Naive thymus-derived CD4-positive, alpha-beta T cell (primary cell): ENCODE measurements around the gene GSG1L. TPM values are rescaled to one million over a fixed set of nuclear protein-coding genes. Genes with fewer than 3 reads are reported as not detected.

ENCODE experiments used
- ATAC-seq: fragments of 150-1000 bp; cut with Tn5 transposase; 2 replicates; pipeline ENCODE4 v1.10.0; 2021; ENCODE audit warnings: mild to moderate bottlenecking, moderate library complexity
- CTCF ChIA-PET: fragments of 350-600 bp; sonication (Branson Sonifier 250); formaldehyde crosslinking; loops from one replicate; lab custom pipeline; 2021; ENCODE audit warnings: antibody characterized with exemption; lab: Charles Lee
- POLR2A ChIA-PET: fragments of 350-600 bp; sonication (Branson Sonifier 250); formaldehyde crosslinking; loops from one replicate; lab custom pipeline; 2021; ENCODE audit warnings: antibody characterized with exemption, inconsistent platforms; lab: Charles Lee
- DNase-seq, 9 donors: peaks; one replicate each; pipeline versions ENCODE4 v3.0.0 to v3.0.0-alpha.2; 2020 to 2022; ENCODE audit warnings: mixed read lengths in 1 of 9
- H3K27ac ChIP-seq: one replicate; pipeline ENCODE4 v1.7.0; 2013; ENCODE audit warnings: mild to moderate bottlenecking, low read depth, low read length, moderate library complexity
- H3K27me3 ChIP-seq, 2 donors: one replicate each; pipeline ENCODE4 v1.7.0; 2013; ENCODE audit warnings: low read length in 2 of 2, mild to moderate bottlenecking in 2 of 2, moderate library complexity in 2 of 2; ENCODE audit not compliant: control insufficient read depth in 2 of 2, insufficient read depth in 2 of 2
- H3K36me3 ChIP-seq, 3 experiments: 1 replicate in 2 of 3; 2 replicates in 1 of 3; pipeline ENCODE4 v1.7.0; 2013; ENCODE audit warnings: low read length in 3 of 3, mild to moderate bottlenecking in 3 of 3, moderate library complexity in 1 of 3; ENCODE audit not compliant: insufficient read depth in 3 of 3, control insufficient read depth in 2 of 3
- H3K4me1 ChIP-seq, 2 donors: one replicate each; pipeline ENCODE4 v1.7.0; 2013; ENCODE audit warnings: low read length in 2 of 2, mild to moderate bottlenecking in 2 of 2, moderate library complexity in 1 of 2; ENCODE audit not compliant: control insufficient read depth in 2 of 2, insufficient read depth in 2 of 2
- H3K4me3 ChIP-seq: 2 replicates; pipeline ENCODE4 v1.7.0; 2013; ENCODE audit warnings: mild to moderate bottlenecking, low read length
- H3K9me3 ChIP-seq, 3 experiments: 1 replicate in 2 of 3; 2 replicates in 1 of 3; pipeline ENCODE4 v1.7.0; 2013; ENCODE audit warnings: low read length in 3 of 3; ENCODE audit not compliant: control insufficient read depth in 2 of 3
- H3K27ac Mint-ChIP-seq, 9 donors: one replicate each; pipeline ENCODE4 v1.8.0; 2020 to 2022; ENCODE audit warnings: mixed read lengths in 9 of 9, mild to moderate bottlenecking in 8 of 9, moderate library complexity in 5 of 9, inconsistent platforms in 2 of 9
- H3K27me3 Mint-ChIP-seq, 5 donors: one replicate each; pipeline ENCODE4 v1.8.0; 2021 to 2022; ENCODE audit warnings: mixed read lengths in 5 of 5, mild to moderate bottlenecking in 1 of 5
- H3K36me3 Mint-ChIP-seq, 5 donors: one replicate each; pipeline ENCODE4 v1.8.0; 2020 to 2022; ENCODE audit warnings: mixed read lengths in 5 of 5, mild to moderate bottlenecking in 3 of 5, inconsistent platforms in 1 of 5
- H3K4me1 Mint-ChIP-seq, 7 donors: one replicate each; pipeline ENCODE4 v1.8.0; 2020 to 2022; ENCODE audit warnings: mixed read lengths in 7 of 7, mild to moderate bottlenecking in 3 of 7, inconsistent platforms in 1 of 7
- H3K4me3 Mint-ChIP-seq, 10 donors: one replicate each; pipeline ENCODE4 v1.8.0; 2020 to 2022; ENCODE audit warnings: mild to moderate bottlenecking in 10 of 10, mixed read lengths in 10 of 10, moderate library complexity in 6 of 10, inconsistent platforms in 2 of 10
- H3K9me3 Mint-ChIP-seq, 11 donors: one replicate each; pipeline ENCODE4 v1.8.0; 2020 to 2022; ENCODE audit warnings: mixed read lengths in 11 of 11, mild to moderate bottlenecking in 4 of 11, inconsistent platforms in 1 of 11, moderate library complexity in 1 of 11
- intact Hi-C, 2 donors: fragments of 100-400 bp; cut with micrococcal nuclease; formaldehyde crosslinking; loops; one replicate each; pipeline ENCODE4 v1.15.1; 2023
- polyA plus RNA-seq, 2 donors: library from polyadenylated mRNA; unstranded; fragments of 300-500 nt; fragmentation: Illumina TruSeq; gene quantifications; one replicate each; pipeline ENCODE4 v1.2.3, GENCODE V29; 2021
- total RNA-seq, 6 experiments: library from RNA in 5 of 6; stranded (reverse) in 5 of 6; gene quantifications; 1 replicate in 5 of 6; 2 replicates in 1 of 6; pipeline ENCODE4 v1.2.3 and lab custom pipeline; 2021 to 2026

GSG1L gene
- total and polyA plus RNA-seq, 7 experiments from 2014 or later, result 0.10 TPM; not detected in 6

GRCh38 chr16:27773344-27773743, 290.2 kb downstream of the GSG1L start:
- Mint-ChIP-seq H3K36me3 (peaks cover 0 to 37% (median 8%) of the 10 kb centered on the region in 5 donors), H3K9me3 (no peaks in the 10 kb centered on the region), H3K4me3 (no peak overlapping the region), H3K27ac (no peak overlapping the region), H3K4me1 (no peaks in the 10 kb centered on the region), H3K27me3 (no peaks in the 10 kb centered on the region)
- intact Hi-C loops, result no loop called here
- ATAC-seq (no peak), DNase-seq (no peak)
- H3K27me3 ChIP-seq, result no peaks in the 10 kb centered on the region
- POLR2A ChIA-PET, result no interaction called here
- no peaks in the 10 kb centered on the region for H3K4me1 ChIP-seq
- no peak overlapping the region for H3K4me3 ChIP-seq
- no peaks in the 10 kb centered on the region for H3K9me3 ChIP-seq
- peaks cover 0 to 46% (median 0%) of the 10 kb centered on the region in 3 experiments for H3K36me3 ChIP-seq
- no peak overlapping the region for H3K27ac ChIP-seq
- CTCF ChIA-PET, result no interaction called here

GRCh38 chr16:27772093-27772825, 291.3 kb downstream of the GSG1L start:
- no peaks in the 10 kb centered on the region for H3K4me1 ChIP-seq
- CTCF ChIA-PET, result no interaction called here
- POLR2A ChIA-PET, result no interaction called here
- H3K27ac ChIP-seq, result no peak overlapping the region
- Mint-ChIP-seq H3K27ac (no peak overlapping the region), H3K4me1 (no peaks in the 10 kb centered on the region), H3K27me3 (no peaks in the 10 kb centered on the region), H3K36me3 (peaks cover 0 to 37% (median 8%) of the 10 kb centered on the region in 5 donors), H3K9me3 (no peaks in the 10 kb centered on the region), H3K4me3 (no peak overlapping the region)
- intact Hi-C loops, result no loop called here
- ATAC-seq (no peak), DNase-seq (no peak)
- no peak overlapping the region for H3K4me3 ChIP-seq
- H3K27me3 ChIP-seq, result no peaks in the 10 kb centered on the region
- H3K9me3 ChIP-seq, result no peaks in the 10 kb centered on the region
- H3K36me3 ChIP-seq, result peaks cover 0 to 40% (median 0%) of the 10 kb centered on the region in 3 experiments

GRCh38 chr16:27771201-27771910, 292.2 kb downstream of the GSG1L start:
- Histone ChIP-seq H3K4me3 (no peak overlapping the region), H3K27ac (no peak overlapping the region), H3K36me3 (peaks cover 0 to 48% (median 0%) of the 10 kb centered on the region in 3 experiments), H3K9me3 (no peaks in the 10 kb centered on the region), H3K27me3 (no peaks in the 10 kb centered on the region), H3K4me1 (no peaks in the 10 kb centered on the region)
- DNase-seq, result no peak
- Mint-ChIP-seq H3K36me3 (peaks cover 0 to 37% (median 8%) of the 10 kb centered on the region in 5 donors), H3K4me1 (no peaks in the 10 kb centered on the region), H3K9me3 (no peaks in the 10 kb centered on the region), H3K27ac (no peak overlapping the region), H3K4me3 (no peak overlapping the region), H3K27me3 (no peaks in the 10 kb centered on the region)
- no peak for ATAC-seq
- intact Hi-C loops, result no loop called here
- POLR2A ChIA-PET, result no interaction called here
- CTCF ChIA-PET, result no interaction called here

GRCh38 chr16:27770271-27771196, 293.0 kb downstream of the GSG1L start:
- H3K9me3 Mint-ChIP-seq, result no peaks in the 10 kb centered on the region
- no peaks in the 10 kb centered on the region for H3K4me1 Mint-ChIP-seq
- Histone ChIP-seq H3K9me3 (no peaks in the 10 kb centered on the region), H3K27ac (no peak overlapping the region), H3K4me1 (no peaks in the 10 kb centered on the region), H3K4me3 (no peak overlapping the region), H3K27me3 (no peaks in the 10 kb centered on the region), H3K36me3 (peaks cover 0 to 52% (median 0%) of the 10 kb centered on the region in 3 experiments)
- H3K27me3 Mint-ChIP-seq, result no peaks in the 10 kb centered on the region
- H3K36me3 Mint-ChIP-seq, result peaks cover 0 to 39% (median 8%) of the 10 kb centered on the region in 5 donors
- ChIA-PET POLR2A (no interaction called here), CTCF (interaction anchor here (0.8 kb wide), 1 partner anchor 11 kb away, joined by 3 read pairs; no protein-coding TSS in a partner anchor)
- DNase-seq (no peak), ATAC-seq (no peak)
- no peak overlapping the region for H3K27ac Mint-ChIP-seq
- no peak overlapping the region for H3K4me3 Mint-ChIP-seq
- intact Hi-C loops, result no loop called here

- no peaks in the 10 kb centered on the region for H3K9me3 Mint-ChIP-seq
- ATAC-seq (no peak), DNase-seq (no peak)
- intact Hi-C loops, result no loop called here
- no peaks in the 10 kb centered on the region for H3K27me3 Mint-ChIP-seq
- Histone ChIP-seq H3K27ac (no peak overlapping the region), H3K9me3 (no peaks in the 10 kb centered on the region), H3K4me3 (no peak overlapping the region), H3K4me1 (no peaks in the 10 kb centered on the region), H3K36me3 (peaks cover 0 to 52% (median 0%) of the 10 kb centered on the region in 3 experiments), H3K27me3 (no peaks in the 10 kb centered on the region)
- no peak overlapping the region for H3K27ac Mint-ChIP-seq
- no peak overlapping the region for H3K4me3 Mint-ChIP-seq
- CTCF ChIA-PET, result interaction anchor here (0.8 kb wide), 1 partner anchor 10 kb away, joined by 3 read pairs; no protein-coding TSS in a partner anchor
- H3K4me1 Mint-ChIP-seq, result no peaks in the 10 kb centered on the region
- H3K36me3 Mint-ChIP-seq, result peaks cover 0 to 41% (median 9%) of the 10 kb centered on the region in 5 donors
- POLR2A ChIA-PET, result no interaction called here
These were observed 293.8 kb downstream of the GSG1L start for GRCh38 chr16:27769561-27770255.

GRCh38 chr16:27768651-27769272, 294.8 kb downstream of the GSG1L start:
- peaks cover 0 to 56% (median 0%) of the 10 kb centered on the region in 3 experiments for H3K36me3 ChIP-seq
- Mint-ChIP-seq H3K9me3 (no peaks in the 10 kb centered on the region), H3K4me3 (no peak overlapping the region), H3K27me3 (no peaks in the 10 kb centered on the region), H3K27ac (no peak overlapping the region), H3K36me3 (peaks cover under 1 to 45% (median 17%) of the 10 kb centered on the region in 5 donors), H3K4me1 (no peaks in the 10 kb centered on the region)
- intact Hi-C loops, result no loop called here
- H3K4me3 ChIP-seq, result no peak overlapping the region
- H3K27me3 ChIP-seq, result no peaks in the 10 kb centered on the region
- DNase-seq (no peak), ATAC-seq (no peak)
- POLR2A ChIA-PET, result no interaction called here
- H3K27ac ChIP-seq, result no peak overlapping the region
- H3K4me1 ChIP-seq, result no peaks in the 10 kb centered on the region
- CTCF ChIA-PET, result no interaction called here
- no peaks in the 10 kb centered on the region for H3K9me3 ChIP-seq
